PC-9 (cell line): ENCODE data around the gene SPATC1L. TPM values are rescaled to one million over a fixed set of nuclear protein-coding genes. Genes with fewer than 3 reads are reported as not detected.

Source experiments
- BruUV-seq: library from RNA; stranded (reverse); fragments of 400-500 nt; replicated peaks from 2 replicates; lab custom pipeline; 2021; lab: Mats Ljungman, UMichigan
- CTCF ChIA-PET: fragments of 300-600 bp; sonication (Branson Sonifier 250); formaldehyde crosslinking; loops from one replicate; lab custom pipeline; 2022; ENCODE audit warnings: antibody characterized with exemption; lab: Charles Lee
- POLR2A ChIA-PET: fragments of 300-600 bp; sonication (Branson Sonifier 250); formaldehyde crosslinking; loops from one replicate; lab custom pipeline; 2022; ENCODE audit warnings: antibody characterized with exemption; ENCODE audit not compliant: unreplicated experiment; lab: Charles Lee
- DNase-seq, 2 experiments: peaks; one replicate each; pipeline versions ENCODE4 v3.0.0 to v3.0.0-alpha.2; 2015 to 2022; ENCODE audit warnings: mixed read lengths in 1 of 2
- H2AFZ ChIP-seq: fragments of 200-600 bp; sonication (generic); 2 replicates; pipeline ENCODE4 v1.8.1; 2017; ENCODE audit warnings: antibody characterized with exemption
- H3F3A ChIP-seq: fragments of 200-600 bp; sonication (generic); 2 replicates; pipeline ENCODE4 v1.8.1; 2017; ENCODE audit warnings: antibody characterized with exemption, mild to moderate bottlenecking, low read depth; ENCODE audit not compliant: insufficient read depth
- H3K27ac ChIP-seq: fragments of 200-600 bp; sonication (generic); 2 replicates; pipeline ENCODE4 v1.6.1; 2016; ENCODE audit warnings: mixed run types
- H3K27me3 ChIP-seq: fragments of 200-600 bp; sonication (generic); 2 replicates; pipeline ENCODE4 v1.6.1; 2016; ENCODE audit warnings: low read depth, mixed run types; ENCODE audit not compliant: insufficient read depth
- H3K36me3 ChIP-seq: fragments of 200-600 bp; sonication (generic); 2 replicates; pipeline ENCODE4 v1.6.1; 2016; ENCODE audit warnings: low read depth, mixed run types
- H3K4me1 ChIP-seq: fragments of 200-600 bp; sonication (generic); replicated peaks from 2 replicates; pipeline ENCODE4 v1.6.1; 2016; ENCODE audit warnings: mixed run types; ENCODE audit not compliant: insufficient read depth
- H3K4me2 ChIP-seq: fragments of 200-600 bp; sonication (generic); 2 replicates; pipeline ENCODE4 v1.6.1; 2017; ENCODE audit warnings: mixed run types
- H3K4me3 ChIP-seq: fragments of 200-600 bp; sonication (generic); 2 replicates; pipeline ENCODE4 v1.6.1; 2016; ENCODE audit warnings: mixed run types
- H3K79me2 ChIP-seq: fragments of 200-600 bp; sonication (generic); 2 replicates; pipeline ENCODE4 v1.6.1; 2017; ENCODE audit warnings: low read depth, mixed run types
- H3K9me2 ChIP-seq: fragments of 200-600 bp; sonication (generic); 2 replicates; pipeline ENCODE4 v1.8.1; 2017; ENCODE audit warnings: mild to moderate bottlenecking; ENCODE audit not compliant: insufficient read depth
- H3K9me3 ChIP-seq: fragments of 200-600 bp; sonication (generic); 2 replicates; pipeline ENCODE4 v1.8.1; 2016; ENCODE audit warnings: low read depth; ENCODE audit not compliant: insufficient read depth
- H4K20me1 ChIP-seq: fragments of 200-600 bp; sonication (generic); 2 replicates; pipeline ENCODE4 v1.8.1; 2017; ENCODE audit not compliant: insufficient read depth
- CTCF ChIP-seq: fragments of 200-600 bp; sonication (generic); conservative IDR thresholded peaks from 2 replicates; pipeline ENCODE4 v1.6.1; 2017; ENCODE audit warnings: mixed run types, antibody characterized with exemption, mild to moderate bottlenecking, moderate library complexity
- EZH2 ChIP-seq: fragments of 200-600 bp; sonication (generic); IDR thresholded peaks from 2 replicates; pipeline ENCODE4 v1.8.0; 2017; ENCODE audit warnings: antibody characterized with exemption, low read depth
- intact Hi-C: fragments of 100-400 bp; cut with micrococcal nuclease; formaldehyde crosslinking; loops from one replicate; pipeline ENCODE4 v1.10.0; 2022; ENCODE audit not compliant: unreplicated experiment
- total RNA-seq: library from RNA; stranded (reverse); gene quantifications from 2 replicates; pipeline ENCODE4 v1.2.3, GENCODE V29; 2021

Gene SPATC1L
- total RNA-seq, 1 experiment from 2014 or later: 32.7 TPM

- peaks cover 18% of the 10 kb centered on the region for H3K4me1 ChIP-seq
- CTCF ChIA-PET: no interaction called here
- POLR2A ChIA-PET: no interaction called here
- no TSS peak for BruUV-seq
- H3K27me3 ChIP-seq: no peaks in the 10 kb centered on the region
- no peaks in the 10 kb centered on the region for H3K9me2 ChIP-seq
- H3K27ac ChIP-seq: no peak overlapping the region
- H3F3A ChIP-seq: peaks cover 4% of the 10 kb centered on the region; the same call in 1 of the 2 replicates
- no peak overlapping the region for H2AFZ ChIP-seq
- peaks cover 9% of the 10 kb centered on the region; the same call in 1 of the 2 replicates for H3K79me2 ChIP-seq
- H3K4me3 ChIP-seq: no peak overlapping the region
- TF ChIP-seq CTCF (no peak), EZH2 (no peak)
- no peaks in the 10 kb centered on the region for H4K20me1 ChIP-seq
- no peak for DNase-seq
- intact Hi-C loops: no loop called here
- no peak overlapping the region for H3K4me2 ChIP-seq
- H3K9me3 ChIP-seq: no peaks in the 10 kb centered on the region
- H3K36me3 ChIP-seq: no peaks in the 10 kb centered on the region
Measured at GRCh38 chr21:46223217-46223616, 39.0 kb upstream of the SPATC1L start.

- H3K27ac ChIP-seq: no peak overlapping the region
- H4K20me1 ChIP-seq: no peaks in the 10 kb centered on the region
- BruUV-seq: no TSS peak
- peaks cover 12% of the 10 kb centered on the region for H3K4me1 ChIP-seq
- peaks cover 3% of the 10 kb centered on the region; the same call in 1 of the 2 replicates for H3K79me2 ChIP-seq
- H3K4me2 ChIP-seq: no peak overlapping the region
- CTCF ChIA-PET: no interaction called here
- H3K36me3 ChIP-seq: no peaks in the 10 kb centered on the region
- H2AFZ ChIP-seq: no peak overlapping the region
- H3K27me3 ChIP-seq: no peaks in the 10 kb centered on the region
- H3K9me3 ChIP-seq: no peaks in the 10 kb centered on the region
- no peak for TF ChIP-seq EZH2
- TF ChIP-seq CTCF: no peak
- POLR2A ChIA-PET: no interaction called here
- intact Hi-C loops: no loop called here
- no peak overlapping the region for H3K4me3 ChIP-seq
- DNase-seq: no peak
- no peaks in the 10 kb centered on the region for H3K9me2 ChIP-seq
- H3F3A ChIP-seq: peaks cover 4% of the 10 kb centered on the region; the same call in 1 of the 2 replicates
Measured at GRCh38 chr21:46222436-46223116, 38.3 kb upstream of the SPATC1L start.

- no peak overlapping the region for H3K4me2 ChIP-seq
- no peaks in the 10 kb centered on the region for H3K27me3 ChIP-seq
- H2AFZ ChIP-seq: no peak overlapping the region
- no peaks in the 10 kb centered on the region for H3K9me3 ChIP-seq
- no peak overlapping the region for H3K4me3 ChIP-seq
- peaks cover 6% of the 10 kb centered on the region for H3K4me1 ChIP-seq
- no TSS peak for BruUV-seq
- POLR2A ChIA-PET: no interaction called here
- H3K9me2 ChIP-seq: no peaks in the 10 kb centered on the region
- TF ChIP-seq EZH2 (no peak), CTCF (no peak)
- no peak for DNase-seq
- CTCF ChIA-PET: no interaction called here
- no peaks in the 10 kb centered on the region for H3K36me3 ChIP-seq
- H3K79me2 ChIP-seq: no peaks in the 10 kb centered on the region; the same call in 1 of the 2 replicates
- H3F3A ChIP-seq: peaks cover 4% of the 10 kb centered on the region; the same call in 1 of the 2 replicates
- intact Hi-C loops: no loop called here
- no peak overlapping the region for H3K27ac ChIP-seq
- H4K20me1 ChIP-seq: no peaks in the 10 kb centered on the region
Measured at GRCh38 chr21:46221664-46222435, 37.6 kb upstream of the SPATC1L start.
